Stimulated activated CD4-positive, alpha-beta T cell treated with anti-CD3 and anti-CD28 coated beads, TNF-alpha, amount 100 ng/mL, for 1 hour (primary cell): ENCODE data around the gene CMKLR1.

ENCODE experiments used
- DNase-seq, 3 donors: peaks; one replicate each; pipeline ENCODE4 v3.0.0-alpha.2; 2020; ENCODE audit warnings: low read depth in 3 of 3, low spot score in 1 of 3

The CMKLR1 gene

DNA sequence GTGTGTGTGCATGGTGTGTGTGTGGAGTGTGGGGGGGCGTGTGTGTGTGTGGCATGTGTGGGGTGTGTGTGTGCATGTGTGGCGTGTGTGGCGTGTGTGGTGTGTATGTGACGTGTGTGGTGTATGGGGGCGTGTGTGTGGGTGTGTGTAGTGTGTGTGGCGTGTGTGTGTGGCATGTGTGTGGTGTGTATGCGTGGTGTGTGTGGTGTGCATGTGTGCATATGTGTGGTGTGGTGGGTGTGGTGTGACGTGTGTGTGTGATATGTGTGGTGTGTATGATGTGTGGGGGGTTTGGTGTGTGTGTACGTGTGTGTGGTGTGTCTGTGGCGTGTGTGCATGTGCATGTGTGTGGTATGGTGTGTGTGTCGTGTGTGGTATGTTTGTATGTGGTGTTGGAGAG lies 24.1 kb upstream of the CMKLR1 start:
- DNase-seq, result no peak

DNA sequence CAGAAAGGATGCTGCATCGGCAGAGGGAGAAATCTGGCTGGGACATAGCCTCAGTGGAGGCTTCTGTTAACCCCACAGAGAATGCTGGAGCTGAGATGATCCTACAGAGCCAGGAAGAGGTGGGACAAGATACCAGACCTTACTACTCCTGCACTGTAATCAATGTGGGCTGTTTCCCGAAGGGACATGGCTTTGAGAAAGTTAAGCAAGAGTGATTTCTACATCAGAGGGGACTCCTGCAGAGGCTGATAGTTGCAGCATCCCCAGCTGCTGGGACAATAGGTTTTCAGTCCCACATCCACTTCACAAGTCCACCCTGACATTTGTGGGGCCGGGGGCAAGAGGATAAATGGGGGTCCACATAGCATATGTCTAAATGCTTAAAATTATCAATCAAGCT lies 22.5 kb upstream of the CMKLR1 start:
- no peak for DNase-seq

DNA sequence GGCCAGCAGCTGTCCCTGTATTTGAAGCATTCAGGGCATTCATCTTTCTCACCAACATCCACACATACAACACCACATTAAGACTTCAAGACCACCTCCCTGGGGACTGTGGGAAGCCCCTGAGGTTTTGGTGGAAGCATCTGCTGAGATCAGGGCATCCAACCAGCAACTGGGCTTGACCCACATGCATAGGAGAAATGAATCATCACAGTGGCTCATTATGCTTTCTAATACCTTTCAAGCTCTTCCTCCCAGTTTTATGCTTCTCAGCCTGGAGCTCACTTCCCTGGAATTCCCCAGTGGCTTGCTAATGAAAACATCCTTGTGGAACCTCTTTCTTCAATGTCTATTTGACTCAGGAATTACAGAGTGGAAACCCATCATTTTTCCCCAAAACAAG lies 21.4 kb upstream of the CMKLR1 start:
- no peak for DNase-seq

DNA sequence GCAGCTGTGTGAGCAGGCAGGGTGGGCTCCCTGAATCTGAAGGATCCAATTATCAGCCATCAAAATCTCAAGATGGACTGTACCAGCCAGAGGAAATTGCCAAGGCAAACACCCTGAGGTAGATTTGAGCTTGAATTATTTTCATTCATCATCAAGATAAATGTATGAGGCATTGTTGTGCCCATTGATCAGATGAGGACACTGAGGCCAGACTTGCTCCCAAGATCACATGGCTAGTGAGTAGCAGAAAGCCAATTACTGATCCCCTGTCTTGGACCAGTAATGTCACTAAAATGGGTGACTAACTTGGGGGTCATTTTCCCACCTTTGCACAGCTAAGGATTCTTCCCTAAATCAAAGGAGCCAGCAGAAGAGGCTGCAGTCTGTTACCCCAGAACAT lies 20.9 kb upstream of the CMKLR1 start:
- DNase-seq, result no peak

DNA sequence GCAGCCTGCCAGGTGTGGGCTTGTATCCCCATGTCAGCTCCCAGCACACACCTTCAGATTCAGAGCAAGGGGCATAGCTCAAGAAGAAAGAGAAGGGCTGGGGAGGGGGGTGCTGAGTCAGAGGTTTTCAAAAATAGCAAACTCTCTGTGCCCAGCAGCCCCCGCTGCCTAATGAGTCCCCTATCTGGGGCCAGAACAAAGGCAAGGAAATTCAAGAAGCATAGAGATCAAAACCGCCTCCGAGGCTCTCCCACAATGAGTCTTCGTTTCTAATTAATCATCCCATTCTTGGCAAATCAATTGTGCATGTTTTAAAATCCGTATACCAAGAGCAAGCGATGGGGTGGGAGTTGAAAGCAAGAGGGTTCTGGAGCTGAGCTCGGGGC lies 19.5 kb upstream of the CMKLR1 start:
- no peak for DNase-seq

DNA sequence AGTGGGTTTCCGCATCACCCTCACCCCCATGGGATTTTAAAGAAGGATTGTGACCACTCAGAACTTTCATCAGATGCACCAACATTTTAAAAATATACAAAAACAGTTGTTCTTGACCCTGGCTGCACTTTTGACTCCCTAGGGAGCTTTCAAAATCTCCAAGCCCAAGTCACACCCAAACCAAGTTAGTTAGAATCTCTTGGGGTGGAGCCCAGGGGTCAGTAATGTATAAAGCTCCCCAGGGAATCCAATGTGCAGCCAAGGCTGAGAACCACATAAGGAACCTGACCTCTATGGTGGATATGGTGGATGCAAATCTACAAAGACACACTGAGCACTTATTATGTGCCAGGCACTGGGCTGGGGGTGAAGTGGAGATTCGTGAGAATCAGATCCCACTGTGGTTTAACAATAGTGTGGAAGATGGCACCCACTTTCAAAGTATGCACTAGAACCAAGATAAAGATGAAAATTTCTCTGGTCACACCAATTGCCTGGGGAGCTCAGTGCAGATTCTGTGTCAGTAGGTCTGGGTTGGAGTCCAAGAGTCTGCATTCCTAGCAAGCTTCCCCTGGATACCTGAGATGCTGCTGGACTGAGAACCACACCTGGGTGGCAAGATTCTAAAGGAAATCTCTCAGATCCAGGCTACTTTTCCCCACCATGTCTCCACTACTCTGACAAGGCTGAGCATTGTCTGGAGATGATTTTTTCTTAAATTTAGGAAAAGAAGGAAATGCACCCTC lies 18.9 kb upstream of the CMKLR1 start:
- DNase-seq, result no peak

DNA sequence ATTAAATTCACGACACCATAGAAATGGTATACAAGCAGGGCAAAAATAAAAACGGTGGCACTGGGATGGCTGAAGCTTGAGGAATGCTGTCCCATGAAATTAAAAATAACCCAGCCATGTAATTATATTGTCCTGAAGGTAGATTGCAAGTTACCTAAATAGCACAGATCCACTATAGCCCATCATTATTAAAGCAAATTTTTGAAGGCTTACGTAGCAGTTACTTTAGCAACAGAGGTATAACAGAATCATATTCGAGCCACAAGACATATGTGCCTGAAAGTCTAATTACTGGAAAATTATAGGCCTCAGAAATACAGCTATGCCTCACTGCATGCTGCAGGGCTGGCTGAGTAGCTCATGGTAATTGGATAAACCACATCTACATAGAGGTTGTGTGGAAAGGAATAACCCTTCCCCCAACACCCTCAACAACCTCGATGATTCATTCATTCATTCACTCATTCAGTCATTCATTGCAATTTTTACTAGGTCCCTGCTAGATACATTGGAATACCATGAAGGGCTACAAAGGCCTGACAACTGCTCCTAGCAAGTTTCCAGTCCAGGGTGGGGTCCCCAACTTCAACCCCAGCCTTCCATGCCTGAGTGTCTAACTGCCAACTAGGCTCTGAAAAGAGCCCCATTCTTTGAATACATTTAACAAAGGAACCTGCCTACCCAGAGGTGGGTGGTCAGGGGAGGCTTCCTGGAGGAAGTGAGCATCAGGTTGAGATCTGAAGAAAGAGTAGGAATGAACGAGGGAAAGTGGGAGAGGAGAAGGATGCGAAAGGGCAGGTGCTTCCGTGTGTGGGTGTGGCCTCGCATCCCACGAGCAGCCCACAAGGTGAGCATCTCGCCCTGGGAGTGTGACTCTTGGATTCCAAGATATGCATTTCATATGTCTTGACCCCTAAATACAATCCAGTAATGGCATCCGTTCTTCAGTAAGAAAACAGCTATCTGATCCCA lies 18.0 kb upstream of the CMKLR1 start:
- DNase-seq, result no peak

DNA sequence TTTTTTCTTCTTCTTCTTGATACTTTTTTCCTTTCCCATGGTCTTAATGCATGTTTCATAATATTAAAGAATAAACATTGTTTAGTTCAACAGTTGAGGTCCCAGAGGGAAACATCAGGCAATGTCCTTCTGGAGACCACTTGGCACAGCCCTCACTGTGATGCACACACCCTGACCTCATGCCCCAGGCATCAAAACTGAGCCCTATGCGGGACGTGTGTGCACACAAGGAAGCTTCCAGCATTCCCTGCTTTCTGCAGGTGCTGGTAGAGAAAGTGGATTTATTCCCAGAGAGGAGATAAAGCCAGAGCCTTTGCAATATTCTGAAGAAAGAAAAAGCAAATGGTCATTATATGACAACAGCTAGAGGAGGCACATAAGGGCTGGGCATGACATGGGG lies 16.0 kb upstream of the CMKLR1 start:
- DNase-seq, result no peak

DNA sequence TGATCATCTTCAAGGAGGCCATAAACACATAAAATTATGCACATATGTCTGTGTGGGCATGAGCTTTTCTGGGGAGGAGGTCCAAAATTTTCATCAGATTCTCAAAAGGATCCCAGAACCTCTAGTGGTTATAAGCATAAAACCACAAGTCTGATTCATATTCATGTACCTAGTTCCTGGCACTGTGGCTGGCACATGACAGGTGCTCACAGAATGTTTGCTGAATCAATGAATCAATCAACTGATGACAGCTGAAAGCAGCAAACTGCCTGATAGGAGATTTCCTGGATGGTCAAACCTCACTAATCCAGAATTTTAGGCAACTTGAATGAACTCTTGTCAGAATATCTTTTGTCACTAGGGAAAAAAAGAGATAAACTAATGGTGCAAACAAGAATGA lies 13.5 kb upstream of the CMKLR1 start:
- no peak for DNase-seq

DNA sequence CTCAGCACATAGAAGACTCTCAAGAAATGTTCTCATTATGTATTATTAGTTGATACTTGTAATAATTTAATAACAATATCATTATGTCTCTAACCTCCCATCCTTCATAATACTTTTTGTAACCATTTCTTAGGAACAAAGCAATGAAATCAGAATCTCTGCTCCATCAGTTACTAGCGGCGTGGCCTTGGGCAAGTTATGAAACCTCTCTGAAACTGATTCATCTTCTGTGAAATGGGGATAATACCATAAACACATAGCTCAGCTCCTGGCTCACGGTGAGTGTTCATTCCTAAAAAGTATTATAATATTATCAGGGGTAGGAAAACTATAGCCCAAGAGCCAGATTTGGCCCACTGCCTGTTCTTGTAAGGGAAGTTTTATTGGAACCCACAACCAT lies 11.4 kb upstream of the CMKLR1 start:
- DNase-seq, result no peak

DNA sequence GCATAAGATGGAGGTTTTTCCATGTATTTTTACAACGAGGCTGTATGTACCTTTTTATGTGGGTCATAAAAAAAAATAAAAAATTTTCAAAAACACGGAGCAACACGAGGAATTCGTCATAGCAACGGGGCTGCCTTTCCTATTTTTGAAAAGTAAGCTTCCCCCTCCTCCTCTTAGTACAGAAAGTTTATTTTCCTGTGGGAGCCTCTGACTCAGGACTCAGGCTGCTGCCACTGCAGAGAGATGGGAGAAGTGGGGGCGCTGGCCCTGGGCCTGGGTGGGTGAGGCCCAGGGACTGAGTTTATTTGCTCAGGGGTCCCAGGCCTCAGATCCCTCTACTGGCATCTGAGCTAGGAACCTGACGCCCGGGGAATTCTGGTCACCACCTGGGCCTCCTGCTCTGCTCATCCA lies 10.2 kb upstream of the CMKLR1 start:
- DNase-seq, result no peak

DNA sequence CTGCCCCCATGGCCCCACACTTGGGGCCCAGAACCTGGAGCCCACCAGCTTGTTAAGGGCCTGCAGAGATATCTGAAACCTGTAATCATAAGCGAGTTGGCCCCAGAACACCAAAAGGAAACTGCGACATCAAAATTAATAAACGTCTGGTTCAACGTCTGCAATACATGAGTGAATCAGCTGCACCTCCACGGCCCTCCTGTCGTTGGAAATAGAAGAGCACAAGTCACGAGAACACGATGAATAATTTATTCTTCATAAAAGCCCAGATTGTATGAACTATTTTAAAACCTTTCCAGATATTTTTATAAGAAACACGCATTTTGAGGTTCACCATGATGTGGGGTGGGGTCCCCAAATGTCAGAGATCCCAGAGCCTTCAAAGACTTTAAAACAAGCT lies 9.7 kb upstream of the CMKLR1 start:
- no peak for DNase-seq

DNA sequence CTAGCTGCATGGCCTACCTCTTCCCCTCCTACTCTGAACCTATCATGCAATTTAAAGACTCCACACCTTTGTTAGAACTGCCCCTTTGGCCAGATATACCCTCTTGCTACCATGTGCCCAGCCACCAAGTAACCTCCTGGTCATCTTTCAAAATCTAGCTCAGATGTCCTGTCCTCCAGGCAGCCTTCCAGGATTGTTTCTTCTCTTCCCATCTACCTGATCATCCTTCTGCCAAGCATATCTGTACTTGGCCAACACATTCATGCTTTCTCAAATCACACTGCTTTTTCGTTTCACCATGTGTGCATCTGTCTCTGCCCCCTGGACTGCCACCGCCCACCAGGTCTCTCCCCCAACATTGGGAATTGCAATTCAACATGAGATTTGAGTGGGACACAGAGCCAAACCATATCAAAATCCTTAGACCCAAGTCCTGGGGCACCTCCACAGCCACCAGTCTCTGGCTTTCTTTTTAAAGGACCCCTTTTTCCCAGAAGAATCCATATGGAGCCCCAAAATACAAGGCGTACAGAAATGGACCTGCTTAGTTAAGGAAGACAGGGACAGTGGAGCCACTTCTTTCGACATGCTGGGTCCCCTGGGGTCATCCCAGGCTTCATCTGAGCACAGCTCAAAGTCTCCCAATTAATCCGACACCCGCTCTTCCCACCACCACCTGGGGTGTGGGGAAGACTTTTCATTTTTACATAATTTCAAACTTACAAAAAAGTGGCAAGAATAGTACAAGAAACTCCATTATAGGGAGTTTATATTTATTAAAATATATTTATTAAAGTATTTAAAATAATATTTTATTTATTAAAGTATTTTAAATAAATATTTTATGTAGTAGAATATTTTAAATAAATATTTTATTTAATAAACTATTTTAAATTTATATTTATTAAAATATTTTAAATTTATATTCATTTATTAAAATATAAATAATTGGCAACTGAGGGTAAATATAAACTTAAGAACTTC lies 7.9 kb upstream of the CMKLR1 start:
- no peak for DNase-seq

DNA sequence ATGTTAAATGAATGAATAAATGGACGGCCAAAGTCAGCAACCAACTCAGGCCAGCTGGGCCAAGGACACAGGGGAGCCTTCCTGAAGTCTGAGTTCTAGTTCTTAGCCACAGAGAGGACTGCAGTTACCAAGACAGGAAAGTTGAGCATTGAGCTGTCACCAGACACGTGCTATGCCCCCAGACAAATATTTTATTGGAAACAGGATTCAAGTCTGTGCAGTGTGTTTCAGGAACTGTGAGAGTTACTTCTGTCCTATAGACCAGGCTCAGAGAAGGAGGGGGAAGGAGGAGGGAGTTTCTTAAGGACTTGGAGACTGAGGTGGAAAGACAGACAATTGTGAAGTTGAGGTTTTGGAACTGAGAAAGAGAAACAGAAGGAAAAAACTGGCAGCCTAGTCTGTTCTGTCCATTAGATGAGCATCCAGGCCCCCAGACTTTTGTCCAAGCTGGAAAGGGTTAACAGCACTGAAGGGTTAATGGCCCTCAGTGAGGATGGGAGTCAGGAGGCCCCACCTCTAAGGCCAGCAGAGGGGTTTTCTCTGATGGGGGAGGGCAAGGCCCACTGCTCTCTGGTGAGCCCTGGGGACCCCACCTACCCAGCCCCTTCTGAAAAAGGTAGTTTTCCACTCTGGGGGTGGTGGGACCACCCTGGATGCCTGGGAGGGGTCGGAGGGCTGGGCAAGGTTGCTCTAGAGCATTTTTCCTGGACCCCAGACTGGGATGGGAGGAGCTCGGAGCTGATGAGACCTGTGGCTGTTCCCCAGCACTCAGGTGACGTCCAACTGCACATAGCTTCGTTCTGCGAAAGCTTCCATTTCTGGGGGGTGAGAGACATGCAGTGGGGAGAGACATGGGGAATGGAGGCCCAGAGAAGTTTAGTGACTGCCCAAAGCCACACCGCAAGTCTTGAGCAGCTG lies 6.9 kb upstream of the CMKLR1 start:
- no peak for DNase-seq

DNA sequence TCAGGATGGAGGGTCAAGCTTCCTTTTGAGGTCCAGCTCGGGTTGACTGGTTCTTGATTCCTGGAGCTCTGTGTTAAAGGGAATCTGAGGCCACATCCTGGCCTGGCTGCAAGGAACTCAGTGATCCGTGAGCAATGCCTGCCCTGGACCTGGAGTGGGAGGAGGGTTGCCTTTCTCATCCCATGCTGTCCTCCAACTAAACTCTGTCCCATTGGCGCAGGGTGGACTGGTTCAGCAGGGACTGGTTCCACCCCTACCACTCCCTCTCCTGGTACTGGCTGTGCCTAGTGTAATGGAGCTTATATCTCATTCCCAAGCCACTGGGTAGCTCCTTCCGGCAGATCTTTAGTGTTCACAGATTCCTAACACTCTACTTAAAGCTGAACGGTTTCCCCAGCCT lies 3.9 kb upstream of the CMKLR1 start:
- no peak for DNase-seq

DNA sequence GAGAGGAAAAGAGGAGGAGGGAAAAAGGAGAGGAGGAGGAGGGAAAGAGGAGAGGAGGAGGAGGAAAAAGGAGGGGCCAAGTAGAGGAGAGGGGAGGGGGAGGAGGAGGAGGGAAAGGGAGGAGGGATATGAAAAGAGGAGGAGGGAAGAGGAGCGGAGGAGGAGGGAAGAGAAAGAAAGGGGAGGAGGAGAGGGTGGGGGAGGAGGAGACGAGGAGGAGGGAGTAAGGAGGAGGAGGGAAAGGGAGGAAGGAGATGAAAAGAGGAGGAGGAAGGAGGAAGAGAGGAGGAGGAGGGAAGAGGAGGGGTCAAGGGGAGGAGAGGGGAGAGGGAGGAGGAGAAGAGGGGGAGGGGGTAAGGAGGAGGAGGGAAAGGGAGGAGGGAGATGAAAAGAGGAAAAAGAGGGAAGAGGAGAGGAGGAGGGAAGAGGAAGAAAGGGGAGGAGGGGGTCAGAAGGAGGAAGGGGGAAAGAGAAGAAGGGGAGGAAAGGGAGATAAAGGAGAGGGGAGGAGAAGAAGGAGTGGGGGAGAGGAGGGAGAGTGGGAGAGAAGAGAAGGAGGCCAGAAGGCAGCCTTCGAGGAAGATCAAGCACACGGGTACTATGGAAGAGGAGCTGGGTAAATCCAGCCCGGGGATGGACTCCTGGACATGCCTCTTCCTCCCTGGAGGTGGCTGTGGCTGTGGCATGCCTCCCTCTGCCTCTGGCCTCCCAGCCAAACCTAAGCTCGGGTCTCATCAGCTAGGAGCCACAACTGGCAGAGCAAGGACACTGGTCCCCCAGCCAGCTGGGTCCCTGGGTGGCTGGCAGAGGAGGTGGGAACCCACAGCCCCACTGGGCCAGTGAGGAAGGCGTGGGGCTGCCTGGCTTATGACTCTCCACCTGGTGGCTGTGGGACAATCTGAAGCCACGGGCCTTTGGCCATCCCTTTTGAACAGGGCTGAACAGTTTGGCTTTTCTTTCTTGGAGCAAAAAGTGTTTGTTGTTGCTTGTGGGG lies 3.0 kb upstream of the CMKLR1 start:
- DNase-seq, result no peak

DNA sequence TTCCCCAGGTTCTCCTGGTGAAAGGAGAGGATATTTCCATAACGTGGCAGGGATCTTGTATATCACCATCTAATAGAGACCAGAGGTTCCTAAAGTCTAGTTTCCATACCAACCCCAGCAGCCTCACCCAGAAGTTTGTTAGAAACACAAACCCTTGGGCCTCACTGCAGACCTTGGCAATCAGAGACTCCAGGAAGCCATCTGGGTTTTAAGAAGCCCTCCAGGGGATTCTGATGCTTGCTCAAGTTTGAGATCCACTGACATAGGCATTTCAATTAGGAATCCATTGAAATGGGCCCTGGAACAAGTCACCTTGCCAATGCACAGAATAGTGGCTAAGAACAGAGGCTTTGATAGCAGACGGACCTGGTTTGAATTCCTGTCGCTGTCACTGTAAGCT lies 2.2 kb upstream of the CMKLR1 start:
- DNase-seq, result no peak

DNA sequence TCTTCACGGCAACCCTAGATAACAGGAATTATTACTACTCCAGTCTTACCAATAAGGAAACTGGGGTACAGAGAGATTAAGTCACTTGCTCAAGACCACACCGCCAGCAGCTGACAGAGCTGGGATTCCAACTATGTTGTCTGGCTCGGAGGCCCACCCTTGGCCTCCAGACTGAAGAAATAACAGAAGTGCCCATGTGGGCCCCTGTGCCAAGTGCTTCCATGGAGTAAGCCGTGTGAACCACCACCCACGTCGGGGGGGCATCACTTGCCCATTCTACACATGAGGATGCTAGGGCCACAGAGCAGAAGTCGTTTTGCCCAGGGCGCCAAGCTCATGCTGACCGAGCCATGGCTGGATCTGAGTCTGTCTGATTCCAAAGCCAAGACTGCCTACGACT lies 926 bp upstream of the CMKLR1 start:
- DNase-seq, result no peak
